ENCODE results near the gene NFAM1.

NFAM1 gene

GRCh38 chr22:42439021-42439567 lies 6.9 kb upstream of the NFAM1 start:
- DNase-seq: no peak

GRCh38 chr22:42438293-42438650 lies 6.1 kb upstream of the NFAM1 start:
- no peak for DNase-seq

- peak; percentile 28 for DNase-seq
Observed at GRCh38 chr22:42437488-42438292, 5.5 kb upstream of the NFAM1 start.

GRCh38 chr22:42436404-42436803 lies 4.2 kb upstream of the NFAM1 start:
- peak; percentile 70 for DNase-seq

GRCh38 chr22:42434748-42435425 lies 2.7 kb upstream of the NFAM1 start:
- no peak for DNase-seq

GRCh38 chr22:42433754-42434682 lies 1.8 kb upstream of the NFAM1 start:
- peak; percentile 72 for DNase-seq

GRCh38 chr22:42432818-42433217 lies 615 bp upstream of the NFAM1 start:
- no peak for DNase-seq

- no peak for DNase-seq
Observed at GRCh38 chr22:42431401-42432019, 693 bp downstream of the NFAM1 start.

- DNase-seq: no peak
Observed at GRCh38 chr22:42430528-42431125, 1.6 kb downstream of the NFAM1 start.

- no peak for DNase-seq
Observed at GRCh38 chr22:42428760-42429159, 3.4 kb downstream of the NFAM1 start.

GRCh38 chr22:42428025-42428424 lies 4.2 kb downstream of the NFAM1 start:
- DNase-seq: no peak

- no peak for DNase-seq
Observed at GRCh38 chr22:42427167-42427566, 5.0 kb downstream of the NFAM1 start.

GRCh38 chr22:42425989-42426355 lies 6.2 kb downstream of the NFAM1 start:
- no peak for DNase-seq

GRCh38 chr22:42425337-42425988 lies 6.7 kb downstream of the NFAM1 start:
- DNase-seq: peak; percentile 59

- no peak for DNase-seq
Observed at GRCh38 chr22:42419243-42419881, 12.8 kb downstream of the NFAM1 start.

- DNase-seq: peak; percentile 22
Observed at GRCh38 chr22:42418811-42419242, 13.4 kb downstream of the NFAM1 start.

GRCh38 chr22:42417645-42418305 lies 14.4 kb downstream of the NFAM1 start:
- no peak for DNase-seq

- DNase-seq: no peak
Observed at GRCh38 chr22:42416671-42417230, 15.5 kb downstream of the NFAM1 start.

GRCh38 chr22:42414565-42415303 lies 17.5 kb downstream of the NFAM1 start:
- no peak for DNase-seq
